ENCODE measurements around the gene RAB3C. TPM values are rescaled to one million over a fixed set of nuclear protein-coding genes. Genes with fewer than 3 reads are reported as not detected.

Gene RAB3C
- total RNA-seq, 1 donor from 2014 or later, result 0.45 TPM

DNA sequence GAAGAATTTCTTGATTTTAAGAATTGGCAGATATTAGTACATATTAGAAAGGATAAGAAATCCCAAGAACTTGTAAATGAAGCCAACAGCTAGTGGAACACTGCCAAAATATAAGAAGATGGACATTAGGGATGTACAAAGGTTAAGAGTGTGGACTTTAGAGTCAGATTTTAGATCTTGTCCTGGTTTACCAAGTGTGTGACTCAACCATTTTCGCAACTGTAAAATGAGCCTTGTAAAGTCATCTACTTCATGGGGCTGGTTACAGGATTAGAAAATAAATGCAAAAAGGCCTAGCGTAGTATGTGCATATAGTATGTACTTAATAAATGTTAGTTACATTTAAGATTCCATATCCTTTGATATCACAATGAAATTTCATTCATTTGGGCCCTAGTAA is 260.0 kb downstream of the RAB3C start:
- H3K27me3 ChIP-seq (ENCODE audit: insufficient read depth, low read length), result no peaks in the 10 kb centered on the region
- H3K36me3 Mint-ChIP-seq (ENCODE audit: low read depth, unreplicated experiment), result no peaks in the 10 kb centered on the region
- H3K27me3 Mint-ChIP-seq (ENCODE audit: low read depth, unreplicated experiment), result no peaks in the 10 kb centered on the region
- DNase-seq (ENCODE audit: low read depth) (no peak), FAIRE-seq (no peak)
- H3K9me3 Mint-ChIP-seq (ENCODE audit: unreplicated experiment), result no peaks in the 10 kb centered on the region
- H3K27ac Mint-ChIP-seq (ENCODE audit: unreplicated experiment), result no peak overlapping the region
- H3K79me2 ChIP-seq (ENCODE audit: insufficient read depth, low read length), result no peaks in the 10 kb centered on the region
- no peaks in the 10 kb centered on the region for H3K36me3 ChIP-seq (ENCODE audit: insufficient read depth, low read length)
- H3K4me1 ChIP-seq (ENCODE audit: insufficient read depth, low read length), result no peaks in the 10 kb centered on the region
- no peak overlapping the region for H3K4me3 Mint-ChIP-seq (ENCODE audit: unreplicated experiment)
- no peak overlapping the region for H3K9ac ChIP-seq (ENCODE audit: low read length)
- H3K4me2 ChIP-seq (ENCODE audit: low read length), result no peak overlapping the region
- no peaks in the 10 kb centered on the region for H4K20me1 ChIP-seq (ENCODE audit: insufficient read depth, low read length)
- H3K9me3 ChIP-seq (ENCODE audit: insufficient read depth, low read depth, low read length), result no peaks in the 10 kb centered on the region
- H2AFZ ChIP-seq (ENCODE audit: low read depth, low read length), result no peak overlapping the region
- H3K27ac ChIP-seq (ENCODE audit: low read depth, low read length), result no peak overlapping the region
- no peak overlapping the region for H3K4me3 ChIP-seq (ENCODE audit: insufficient read depth, low read depth, low read length)
- no peak for TF ChIP-seq EZH2 (IDR thresholded peaks at IDR 0.05; ENCODE audit: insufficient read depth, low read length)
- no peaks in the 10 kb centered on the region for H3K4me1 Mint-ChIP-seq (ENCODE audit: low read depth, unreplicated experiment)

GRCh38 chr5:58844395-58844794 is 261.5 kb downstream of the RAB3C start:
- Histone ChIP-seq H3K36me3 (ENCODE audit: insufficient read depth, low read length) (no peaks in the 10 kb centered on the region), H3K4me1 (ENCODE audit: insufficient read depth, low read length) (no peaks in the 10 kb centered on the region), H3K4me3 (ENCODE audit: insufficient read depth, low read depth, low read length) (no peak overlapping the region), H3K9ac (ENCODE audit: low read length) (no peak overlapping the region), H2AFZ (ENCODE audit: low read depth, low read length) (no peak overlapping the region), H3K9me3 (ENCODE audit: insufficient read depth, low read depth, low read length) (no peaks in the 10 kb centered on the region), H4K20me1 (ENCODE audit: insufficient read depth, low read length) (no peaks in the 10 kb centered on the region), H3K27ac (ENCODE audit: low read depth, low read length) (no peak overlapping the region), H3K27me3 (ENCODE audit: insufficient read depth, low read length) (no peaks in the 10 kb centered on the region), H3K4me2 (ENCODE audit: low read length) (no peak overlapping the region), H3K79me2 (ENCODE audit: insufficient read depth, low read length) (no peaks in the 10 kb centered on the region)
- Mint-ChIP-seq H3K27ac (ENCODE audit: unreplicated experiment) (no peak overlapping the region), H3K9me3 (ENCODE audit: unreplicated experiment) (no peaks in the 10 kb centered on the region), H3K36me3 (ENCODE audit: low read depth, unreplicated experiment) (no peaks in the 10 kb centered on the region), H3K4me3 (ENCODE audit: unreplicated experiment) (no peak overlapping the region), H3K27me3 (ENCODE audit: low read depth, unreplicated experiment) (no peaks in the 10 kb centered on the region), H3K4me1 (ENCODE audit: low read depth, unreplicated experiment) (no peaks in the 10 kb centered on the region)
- DNase-seq (ENCODE audit: low read depth) (no peak), FAIRE-seq (no peak)
- no peak for TF ChIP-seq EZH2 (IDR thresholded peaks at IDR 0.05; ENCODE audit: insufficient read depth, low read length)
- TF ChIP-seq CTCF (IDR thresholded peaks at IDR 0.05; ENCODE audit: insufficient read depth, low read depth, low read length), result no peak

GRCh38 chr5:58847041-58847440 is 264.2 kb downstream of the RAB3C start:
- H3K36me3 Mint-ChIP-seq (ENCODE audit: low read depth, unreplicated experiment), result no peaks in the 10 kb centered on the region
- H3K9me3 Mint-ChIP-seq (ENCODE audit: unreplicated experiment), result no peaks in the 10 kb centered on the region
- no peak overlapping the region for H3K27ac Mint-ChIP-seq (ENCODE audit: unreplicated experiment)
- TF ChIP-seq CTCF (IDR thresholded peaks at IDR 0.05; ENCODE audit: insufficient read depth, low read depth, low read length) (no peak), EZH2 (IDR thresholded peaks at IDR 0.05; ENCODE audit: insufficient read depth, low read length) (no peak)
- no peak overlapping the region for H3K27ac ChIP-seq (ENCODE audit: low read depth, low read length)
- H3K27me3 Mint-ChIP-seq (ENCODE audit: low read depth, unreplicated experiment), result peaks cover 2% of the 10 kb centered on the region
- peaks cover 3% of the 10 kb centered on the region for H3K27me3 ChIP-seq (ENCODE audit: insufficient read depth, low read length)
- no peak overlapping the region for H3K4me3 Mint-ChIP-seq (ENCODE audit: unreplicated experiment)
- H3K4me1 Mint-ChIP-seq (ENCODE audit: low read depth, unreplicated experiment), result no peaks in the 10 kb centered on the region
- H3K36me3 ChIP-seq (ENCODE audit: insufficient read depth, low read length), result no peaks in the 10 kb centered on the region
- no peaks in the 10 kb centered on the region for H3K4me1 ChIP-seq (ENCODE audit: insufficient read depth, low read length)
- H3K79me2 ChIP-seq (ENCODE audit: insufficient read depth, low read length), result no peaks in the 10 kb centered on the region
- no peaks in the 10 kb centered on the region for H4K20me1 ChIP-seq (ENCODE audit: insufficient read depth, low read length)
- DNase-seq (ENCODE audit: low read depth) (no peak), FAIRE-seq (no peak)
- no peak overlapping the region for H3K9ac ChIP-seq (ENCODE audit: low read length)
- no peak overlapping the region for H3K4me3 ChIP-seq (ENCODE audit: insufficient read depth, low read depth, low read length)
- no peak overlapping the region for H3K4me2 ChIP-seq (ENCODE audit: low read length)
- H3K9me3 ChIP-seq (ENCODE audit: insufficient read depth, low read depth, low read length), result no peaks in the 10 kb centered on the region
- H2AFZ ChIP-seq (ENCODE audit: low read depth, low read length), result no peak overlapping the region
